Erythroblast (primary cell): ENCODE data around the gene AMFR.
"Not testable (repeated sequence)": the region's sequence is repeated elsewhere in the genome, so short reads cannot be mapped to it uniquely, and the experiment has no call there.

Experiments used
- DNase-seq, 2 experiments: peaks; one replicate each; lab custom pipeline; 2025; lab: John Stamatoyannopoulos, UW
- GATA1 ChIP-seq: IDR thresholded peaks from 2 replicates; pipeline ENCODE4 v1.6.1; 2011; ENCODE audit warnings: low read depth, mild to moderate bottlenecking, control low read depth, low read length, moderate library complexity
- POLR2A ChIP-seq: IDR thresholded peaks from 2 replicates; pipeline ENCODE4 v1.6.1; 2011; ENCODE audit warnings: mild to moderate bottlenecking, low read length

Gene AMFR

GRCh38 chr16:56389554-56389953 lies 35.8 kb downstream of the AMFR start:
- TF ChIP-seq POLR2A (no peak), GATA1 (no peak)
- peak in 1 of 2 experiments; percentile 13 for DNase-seq

- TF ChIP-seq GATA1 (no peak), POLR2A (no peak)
Observed at GRCh38 chr16:56388209-56388608, 37.1 kb downstream of the AMFR start.

GRCh38 chr16:56387396-56387795 lies 37.9 kb downstream of the AMFR start:
- TF ChIP-seq POLR2A (no peak), GATA1 (no peak)
- no peak for DNase-seq

More at GRCh38 chr16:56388209-56388608, 37.1 kb downstream of the AMFR start:
- DNase-seq: no peak

GRCh38 chr16:56384074-56384721 lies 41.1 kb downstream of the AMFR start:
- no peak for DNase-seq
- TF ChIP-seq GATA1 (no peak), POLR2A (no peak)

- DNase-seq: no peak
Observed at GRCh38 chr16:56382901-56383355, 42.4 kb downstream of the AMFR start.

GRCh38 chr16:56382459-56382858 lies 42.9 kb downstream of the AMFR start:
- no peak for TF ChIP-seq GATA1
- TF ChIP-seq POLR2A: no peak

More at GRCh38 chr16:56382901-56383355, 42.4 kb downstream of the AMFR start:
- no peak for TF ChIP-seq GATA1
- TF ChIP-seq POLR2A: no peak

GRCh38 chr16:56380778-56381485 lies 44.4 kb downstream of the AMFR start:
- DNase-seq: not testable (repeated sequence)

More at GRCh38 chr16:56382459-56382858, 42.9 kb downstream of the AMFR start:
- no peak for DNase-seq

- DNase-seq: not testable (repeated sequence)
Observed at GRCh38 chr16:56379044-56379443, 46.3 kb downstream of the AMFR start.

GRCh38 chr16:56375792-56376191 lies 49.6 kb downstream of the AMFR start:
- DNase-seq: not testable (repeated sequence)

- TF ChIP-seq POLR2A: no peak
- no peak for TF ChIP-seq GATA1
- no peak for DNase-seq
Observed at GRCh38 chr16:56373003-56373402, 52.3 kb downstream of the AMFR start.

- DNase-seq: peak; percentile 30 to 46
- no peak for TF ChIP-seq POLR2A
- TF ChIP-seq GATA1: no peak
Observed at GRCh38 chr16:56372013-56372634, 53.2 kb downstream of the AMFR start.

- TF ChIP-seq GATA1: no peak
- TF ChIP-seq POLR2A: no peak
- no peak for DNase-seq
Observed at GRCh38 chr16:56371660-56371937, 53.7 kb downstream of the AMFR start.

- no peak for DNase-seq
- TF ChIP-seq GATA1 (no peak), POLR2A (no peak)
Observed at GRCh38 chr16:56370875-56371659, 54.3 kb downstream of the AMFR start.
